Measurements from ENCODE around the gene CLVS2.

The CLVS2 gene

DNA sequence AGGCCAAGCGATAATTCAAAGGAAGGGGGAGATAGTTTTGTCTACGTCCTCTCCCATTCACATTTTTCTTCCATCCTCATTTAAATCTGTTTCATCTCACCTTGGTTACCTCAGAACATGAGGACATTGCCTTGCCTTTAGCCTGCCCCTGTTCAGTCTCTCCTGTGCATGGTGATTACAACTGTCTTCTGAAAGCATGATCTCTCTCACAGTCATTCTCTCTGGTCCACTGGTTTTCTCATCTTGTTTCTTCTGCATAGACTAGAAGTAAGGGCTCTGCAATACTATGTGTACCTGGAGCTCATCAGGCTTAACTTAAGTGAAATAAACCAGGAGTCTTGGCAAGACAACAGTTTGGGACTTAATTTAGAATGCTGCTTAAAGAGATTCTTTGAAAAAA lies 31.4 kb downstream of the CLVS2 start:
- DNase-seq: no peak

GRCh38 chr6:123028263-123028662 lies 32.2 kb downstream of the CLVS2 start:
- no peak for DNase-seq

DNA sequence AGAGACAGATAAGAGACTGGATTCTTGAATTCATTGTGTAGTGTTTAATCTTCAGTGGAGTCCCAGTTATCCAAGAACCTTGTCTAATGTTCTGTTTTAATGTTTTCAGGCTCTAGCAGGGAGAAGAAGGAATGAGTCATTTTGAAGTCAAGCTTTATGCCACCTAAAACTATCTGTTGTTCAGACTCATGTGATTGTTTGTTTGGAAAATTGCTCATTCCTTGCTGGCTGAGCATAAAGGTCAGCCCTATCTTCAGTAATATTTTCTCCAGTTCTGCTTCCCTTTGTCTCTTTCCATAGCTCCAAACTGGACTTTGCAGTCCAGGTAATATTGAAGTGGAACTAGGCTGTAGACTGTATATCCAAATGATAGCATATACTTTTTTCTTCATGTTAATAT lies 34.2 kb downstream of the CLVS2 start:
- DNase-seq: no peak

- no peak for DNase-seq
These were observed 40.6 kb downstream of the CLVS2 start for GRCh38 chr6:123036648-123037047.

- no peak for DNase-seq
These were observed 43.4 kb downstream of the CLVS2 start for GRCh38 chr6:123039431-123039830.

DNA sequence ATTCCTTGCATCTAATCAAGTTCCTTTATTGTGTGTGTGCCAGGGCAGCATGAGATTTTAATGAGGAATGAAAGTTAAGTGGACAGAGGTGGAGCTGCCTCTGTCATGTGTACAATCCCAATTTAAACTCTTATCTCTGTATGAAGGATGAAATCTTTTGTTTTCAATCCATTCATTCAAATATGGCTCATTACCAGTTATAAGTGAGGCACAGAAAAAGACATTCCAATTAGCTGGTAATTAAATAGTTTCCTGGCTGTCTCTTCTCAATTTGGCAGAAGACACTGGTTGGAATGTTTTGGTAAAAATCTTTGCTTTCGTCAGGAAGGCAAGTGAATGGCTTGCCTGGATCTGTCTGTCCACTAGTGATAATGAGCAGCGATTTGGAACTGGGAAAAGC lies 46.4 kb downstream of the CLVS2 start:
- DNase-seq: no peak

DNA sequence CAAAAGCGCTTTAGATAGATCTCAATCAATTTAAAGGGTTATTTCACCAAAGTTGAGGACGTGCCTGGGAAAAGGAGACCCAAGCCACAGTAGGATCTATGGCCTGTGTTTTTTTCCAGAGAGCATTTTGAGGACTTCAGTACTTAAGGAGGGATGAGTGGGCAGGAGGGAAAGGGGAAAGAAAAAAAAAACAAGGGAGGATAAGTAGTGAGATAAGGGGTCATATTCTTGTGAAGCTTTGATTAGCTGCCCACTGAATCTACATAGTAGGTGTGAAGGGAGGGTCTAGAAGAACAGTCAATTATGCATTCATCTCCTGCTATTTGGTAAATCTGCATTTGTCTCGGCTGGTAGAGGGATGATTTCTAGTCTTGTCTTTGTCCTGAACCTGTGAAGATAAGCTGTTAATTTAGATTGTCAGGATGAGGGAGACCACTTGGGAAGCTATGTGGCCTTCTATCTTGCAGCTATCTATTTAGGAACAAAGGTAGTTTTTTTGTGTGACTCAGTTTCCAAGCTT lies 48.4 kb downstream of the CLVS2 start:
- DNase-seq: no peak

GRCh38 chr6:123053602-123054225 lies 57.7 kb downstream of the CLVS2 start:
- no peak for DNase-seq

DNA sequence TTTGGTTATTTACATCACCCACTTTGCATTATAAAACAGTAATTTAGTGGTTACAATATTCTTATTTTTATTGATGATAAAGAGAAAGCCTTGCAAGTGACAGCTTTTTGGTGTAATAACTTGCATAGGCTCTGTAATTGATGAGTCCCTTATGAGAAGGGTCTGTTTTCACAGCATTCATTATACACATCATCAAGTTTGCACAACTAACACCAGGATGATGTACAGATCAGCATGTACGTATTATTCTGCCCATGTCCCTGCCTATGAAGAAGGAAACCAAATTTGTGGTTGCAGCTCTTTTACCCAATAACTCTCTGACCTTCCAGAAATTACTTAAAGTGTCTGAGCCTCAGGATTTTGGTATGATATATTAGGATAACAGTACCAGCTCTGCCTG lies 59.2 kb downstream of the CLVS2 start:
- no peak for DNase-seq

DNA sequence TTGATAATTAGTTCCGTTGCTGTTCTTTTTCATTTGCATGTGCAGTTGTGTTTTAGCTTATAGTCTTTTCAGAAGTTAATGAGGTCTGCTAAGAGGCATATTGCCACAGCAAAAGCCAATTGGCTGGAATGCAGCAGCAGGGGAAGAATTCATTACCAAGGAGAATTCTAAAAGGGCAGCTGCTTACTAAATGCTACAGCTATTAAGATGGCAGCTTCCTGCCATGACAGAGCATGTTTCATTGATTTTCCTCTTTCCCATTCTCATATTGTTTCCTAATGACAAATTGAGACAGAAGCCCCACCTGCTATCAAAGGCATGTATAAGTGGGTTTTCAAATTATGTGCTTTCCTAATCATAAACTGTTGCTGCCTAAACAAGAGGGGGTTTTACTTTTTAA lies 66.6 kb downstream of the CLVS2 start:
- DNase-seq: no peak

DNA sequence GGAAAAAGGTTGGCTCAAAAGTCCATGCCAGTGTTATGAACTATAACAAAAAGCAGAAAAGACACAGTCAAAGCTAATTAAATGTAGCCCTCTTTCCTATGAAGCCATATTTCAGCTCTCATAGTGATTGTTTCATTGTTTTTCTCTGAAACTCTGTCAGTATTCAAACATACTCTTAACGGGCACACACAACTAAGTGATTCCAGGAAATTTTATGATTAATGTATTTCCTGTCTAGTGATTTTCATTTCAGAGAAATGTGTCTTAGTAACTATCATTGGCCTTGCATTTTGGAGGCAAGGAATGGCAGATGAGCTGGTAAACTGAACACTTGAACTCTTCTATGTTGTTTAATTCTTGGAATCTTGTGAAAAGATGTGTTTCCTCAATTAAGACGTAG lies 68.0 kb downstream of the CLVS2 start:
- DNase-seq: no peak

DNA sequence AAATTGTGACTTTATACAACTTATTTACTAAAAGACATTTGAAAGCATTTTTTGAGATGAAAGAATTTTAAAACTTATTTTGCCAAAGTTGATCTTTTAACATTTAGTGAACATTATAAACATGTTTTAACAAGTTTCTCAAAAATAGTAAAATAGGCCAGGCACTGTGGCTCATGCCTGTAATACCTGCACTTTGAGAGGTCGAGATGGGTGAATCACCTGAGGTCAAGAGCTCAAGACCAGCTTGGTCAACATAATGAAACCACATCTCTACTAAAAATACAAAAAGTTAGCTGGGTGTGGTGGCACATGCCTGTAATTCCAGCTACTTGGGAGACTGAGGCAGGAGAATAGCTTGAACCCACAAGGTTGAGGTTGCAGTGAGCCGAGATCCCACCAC lies 78.6 kb downstream of the CLVS2 start:
- no peak for DNase-seq

DNA sequence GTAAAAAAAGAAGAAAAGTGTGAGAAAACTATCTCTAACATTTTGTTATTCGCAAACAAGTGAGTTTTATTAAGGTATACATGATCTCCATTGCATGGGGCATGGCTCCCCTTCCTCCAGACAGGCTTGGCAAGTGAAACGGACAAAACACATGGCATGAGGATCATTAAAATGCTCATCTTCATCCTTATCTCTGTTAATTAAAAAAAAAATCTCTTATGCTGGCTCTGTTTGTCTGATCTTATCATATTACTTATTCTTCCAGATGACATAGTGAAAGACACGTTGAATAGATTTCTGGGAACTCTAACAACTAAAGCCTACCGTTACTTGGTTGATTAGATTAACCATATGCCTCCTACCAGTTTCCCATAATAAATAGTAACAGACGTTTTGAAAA lies 89.4 kb downstream of the CLVS2 start:
- DNase-seq: no peak

DNA sequence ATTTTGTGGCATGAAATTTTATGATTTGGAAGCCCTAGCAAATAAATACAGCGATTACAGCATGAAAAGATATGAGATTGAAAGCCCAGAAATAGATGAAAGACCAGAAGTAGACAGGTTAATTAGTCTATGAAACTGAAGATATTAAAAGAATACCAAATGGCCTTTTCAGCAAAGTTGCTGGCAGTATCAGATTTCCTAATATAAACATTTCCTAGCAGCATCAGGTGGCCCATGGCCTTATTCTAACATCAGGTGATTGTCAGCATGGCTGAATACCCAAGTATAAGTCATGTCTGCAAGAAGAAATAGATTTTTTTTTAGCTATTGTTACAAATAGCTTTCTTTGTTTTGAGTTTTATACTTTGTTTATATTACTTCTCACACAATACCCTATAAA lies 93.2 kb downstream of the CLVS2 start:
- DNase-seq: peak; percentile 51

- DNase-seq: no peak
These were observed 95.3 kb downstream of the CLVS2 start for GRCh38 chr6:123091091-123091895.

- no peak for DNase-seq
These were observed 95.8 kb downstream of the CLVS2 start for GRCh38 chr6:123091896-123092271.

GRCh38 chr6:123094795-123095194 lies 98.8 kb downstream of the CLVS2 start:
- DNase-seq: no peak

GRCh38 chr6:123105561-123105960 lies 109.5 kb downstream of the CLVS2 start:
- no peak for DNase-seq

DNA sequence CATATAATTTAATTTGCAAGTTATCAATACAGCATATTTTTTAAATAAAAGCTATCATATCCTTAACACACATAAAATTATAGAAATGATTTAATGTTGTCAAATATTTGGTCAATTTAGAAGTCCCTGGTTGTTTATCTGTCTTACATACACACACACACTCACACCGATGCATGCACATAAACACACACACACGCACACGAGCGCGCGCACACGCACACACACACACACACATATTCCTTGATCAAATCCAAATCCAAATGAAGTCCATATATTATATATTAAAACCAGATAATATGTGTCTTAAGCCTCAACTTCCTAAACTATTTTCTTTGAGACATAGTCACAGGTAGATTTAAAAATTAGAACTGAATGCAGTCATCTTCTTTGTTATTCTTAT lies 120.3 kb downstream of the CLVS2 start:
- no peak for DNase-seq

DNA sequence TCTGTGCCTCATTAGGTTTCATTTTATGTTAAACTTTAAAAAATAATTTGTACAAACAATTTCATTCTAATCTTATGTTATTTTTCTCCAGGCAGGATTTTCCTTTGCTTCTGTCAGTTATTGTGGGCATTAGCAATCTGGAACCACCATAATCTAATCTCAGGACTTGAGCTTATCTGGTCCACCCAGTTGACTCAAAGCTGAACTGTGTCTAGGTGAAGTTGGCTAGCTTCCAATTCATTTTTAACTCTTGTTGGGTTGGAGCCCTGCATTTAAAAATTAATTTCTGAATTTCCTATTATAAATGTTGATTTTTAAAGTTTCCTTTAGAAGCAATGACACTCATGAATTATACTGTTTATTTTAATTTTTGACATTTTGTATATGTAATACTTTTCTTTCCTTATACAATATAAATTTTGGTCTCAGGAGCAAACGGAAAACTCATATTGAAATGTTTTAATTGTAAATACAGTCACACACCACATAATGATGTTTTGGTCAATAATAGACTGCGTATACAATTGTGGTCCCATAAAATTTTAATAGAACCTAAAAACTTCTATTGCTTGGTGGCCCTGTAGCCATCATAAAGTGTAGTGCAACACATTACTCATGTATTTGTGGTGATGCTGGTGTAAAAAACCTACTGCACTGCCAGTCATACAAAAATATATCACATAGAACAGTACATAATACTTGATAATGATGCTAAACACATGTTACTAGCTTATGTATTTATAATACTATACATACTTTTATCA lies 121.3 kb downstream of the CLVS2 start:
- no peak for DNase-seq

DNA sequence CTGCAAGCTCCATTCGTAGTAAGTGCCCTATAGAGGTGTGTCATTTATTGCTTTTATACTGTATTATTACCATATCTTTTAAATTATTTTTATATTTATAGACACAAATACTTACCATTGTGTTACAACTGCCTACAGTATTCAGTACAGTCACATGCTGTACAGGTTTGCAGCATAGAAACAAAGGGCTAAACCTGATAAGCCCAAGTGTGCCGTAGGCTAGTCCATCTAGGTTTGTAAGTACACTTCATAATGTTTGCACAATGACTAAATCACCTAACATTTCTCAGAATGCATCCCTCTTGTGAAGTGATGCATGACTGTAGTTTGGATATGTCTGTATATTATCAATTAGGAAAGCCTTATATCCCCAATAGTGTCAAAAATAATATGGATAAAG lies 122.8 kb downstream of the CLVS2 start:
- no peak for DNase-seq
